WTC11 (cell line): ENCODE data around the gene CREB3L1. TPM values are rescaled to one million over a fixed set of nuclear protein-coding genes. Genes with fewer than 3 reads are reported as not detected.

Experiments used
- ATAC-seq: fragments of 200-7000 bp; cut with Tn5 transposase; 2 replicates; pipeline ENCODE4 v1.10.0; 2021; ENCODE audit warnings: mild to moderate bottlenecking, moderate library complexity
- CTCF ChIA-PET: fragments of 300-600 bp; sonication (Branson Sonifier 250); formaldehyde crosslinking; loops from one replicate; lab custom pipeline; 2021; ENCODE audit warnings: antibody characterized with exemption; lab: Charles Lee
- POLR2A ChIA-PET: fragments of 350-600 bp; sonication (Branson Sonifier 250); formaldehyde crosslinking; loops from one replicate; lab custom pipeline; 2021; ENCODE audit warnings: antibody characterized with exemption; lab: Charles Lee
- DNase-seq: peaks from one replicate; pipeline ENCODE4 v3.0.0; 2021; ENCODE audit warnings: low spot score
- H3K27ac Mint-ChIP-seq: 2 replicates; pipeline ENCODE4 v1.8.0; 2021; ENCODE audit warnings: mixed read lengths
- H3K27me3 Mint-ChIP-seq: 2 replicates; pipeline ENCODE4 v1.8.0; 2021; ENCODE audit warnings: low read depth, mild to moderate bottlenecking, moderate library complexity, mixed read lengths
- H3K36me3 Mint-ChIP-seq: 2 replicates; pipeline ENCODE4 v1.8.0; 2021; ENCODE audit warnings: mixed read lengths
- H3K4me1 Mint-ChIP-seq: 2 replicates; pipeline ENCODE4 v1.8.0; 2022; ENCODE audit warnings: mixed read lengths
- H3K4me3 Mint-ChIP-seq: 2 replicates; pipeline ENCODE4 v1.8.0; 2021; ENCODE audit warnings: mild to moderate bottlenecking, moderate library complexity, mixed read lengths
- H3K9me3 Mint-ChIP-seq: 2 replicates; pipeline ENCODE4 v1.8.0; 2021; ENCODE audit warnings: mixed read lengths
- ATF1 ChIP-seq: sonication (generic); formaldehyde crosslinking; IDR thresholded peaks from 2 replicates; pipeline ENCODE4 v1.8.1; 2023; ENCODE audit warnings: mild to moderate bottlenecking, moderate library complexity, missing genetic modification reagents
- ATF2 ChIP-seq: sonication (generic); formaldehyde crosslinking; IDR thresholded peaks from 2 replicates; pipeline ENCODE4 v1.8.1; 2022; ENCODE audit warnings: low read depth, missing genetic modification reagents, borderline replicate concordance
- CTCF ChIP-seq: fragments of 200-600 bp; IDR thresholded peaks from 2 replicates; pipeline ENCODE4 v1.8.0; 2022; ENCODE audit warnings: antibody characterized with exemption
- E2F1 ChIP-seq: sonication (generic); formaldehyde crosslinking; IDR thresholded peaks from 2 replicates; pipeline ENCODE4 v1.8.0; 2022; ENCODE audit warnings: mild to moderate bottlenecking, missing genetic modification reagents
- JUN ChIP-seq: sonication (generic); formaldehyde crosslinking; IDR thresholded peaks from 2 replicates; pipeline ENCODE4 v1.8.0; 2023; ENCODE audit warnings: mild to moderate bottlenecking, missing genetic modification reagents
- KAT7 ChIP-seq: sonication (generic); formaldehyde crosslinking; IDR thresholded peaks from 2 replicates; pipeline ENCODE4 v1.8.1; 2023; ENCODE audit warnings: missing genetic modification reagents, mild to moderate bottlenecking, borderline replicate concordance
- MXD4 ChIP-seq: fragments of 250-450 bp; sonication (Bioruptor Pico); IDR thresholded peaks from 2 replicates; pipeline ENCODE4 v1.8.0; 2021; ENCODE audit warnings: mild to moderate bottlenecking, moderate library complexity, borderline replicate concordance
- MYBL2 ChIP-seq: sonication (generic); formaldehyde crosslinking; IDR thresholded peaks from 2 replicates; pipeline ENCODE4 v1.8.1; 2023; ENCODE audit warnings: mild to moderate bottlenecking, moderate library complexity, missing genetic modification reagents
- NFE2L1 ChIP-seq: sonication (generic); formaldehyde crosslinking; IDR thresholded peaks from 2 replicates; pipeline ENCODE4 v1.8.1; 2023; ENCODE audit warnings: missing genetic modification reagents
- NFYB ChIP-seq: sonication (generic); formaldehyde crosslinking; conservative IDR thresholded peaks from 2 replicates; pipeline ENCODE4 v1.8.0; 2022; ENCODE audit warnings: low read depth, missing genetic modification reagents
- NR1H2 ChIP-seq: sonication (generic); formaldehyde crosslinking; IDR thresholded peaks from 2 replicates; pipeline ENCODE4 v1.9.0; 2021; ENCODE audit warnings: mild to moderate bottlenecking, moderate library complexity, missing genetic modification reagents
- NR2C2 ChIP-seq: sonication (generic); formaldehyde crosslinking; IDR thresholded peaks from 2 replicates; pipeline ENCODE4 v1.8.0; 2022; ENCODE audit warnings: mild to moderate bottlenecking, missing genetic modification reagents
- SMAD4 ChIP-seq: sonication (generic); formaldehyde crosslinking; IDR thresholded peaks from 2 replicates; pipeline ENCODE4 v1.8.0; 2022; ENCODE audit warnings: mild to moderate bottlenecking, missing genetic modification reagents
- STAT6 ChIP-seq: sonication (generic); formaldehyde crosslinking; conservative IDR thresholded peaks from 2 replicates; pipeline ENCODE4 v1.8.1; 2023; ENCODE audit warnings: mild to moderate bottlenecking, low read depth, missing genetic modification reagents, moderate library complexity
- TCF7 ChIP-seq: sonication (generic); formaldehyde crosslinking; IDR thresholded peaks from 2 replicates; pipeline ENCODE4 v1.8.0; 2022; ENCODE audit warnings: mild to moderate bottlenecking, low read depth, missing genetic modification reagents, moderate library complexity
- TEAD1 ChIP-seq: sonication (generic); formaldehyde crosslinking; IDR thresholded peaks from 2 replicates; pipeline ENCODE4 v1.8.0; 2022; ENCODE audit warnings: mild to moderate bottlenecking, missing genetic modification reagents
- total RNA-seq: library from RNA; stranded (reverse); gene quantifications from 3 replicates; pipeline ENCODE4 v1.2.3, GENCODE V29; 2021
- TF ChIP-seq, protein P1 (sequence below): sonication (generic); formaldehyde crosslinking; IDR thresholded peaks from 2 replicates; pipeline ENCODE4 v1.8.0; 2022; ENCODE audit warnings: missing genetic modification reagents
- TF ChIP-seq, protein P2 (sequence below): sonication (generic); formaldehyde crosslinking; IDR thresholded peaks from 2 replicates; pipeline ENCODE4 v1.8.0; 2023; ENCODE audit warnings: missing genetic modification reagents

CREB3L1 gene
- total RNA-seq, 1 experiment from 2014 or later: 10.9 TPM

DNA sequence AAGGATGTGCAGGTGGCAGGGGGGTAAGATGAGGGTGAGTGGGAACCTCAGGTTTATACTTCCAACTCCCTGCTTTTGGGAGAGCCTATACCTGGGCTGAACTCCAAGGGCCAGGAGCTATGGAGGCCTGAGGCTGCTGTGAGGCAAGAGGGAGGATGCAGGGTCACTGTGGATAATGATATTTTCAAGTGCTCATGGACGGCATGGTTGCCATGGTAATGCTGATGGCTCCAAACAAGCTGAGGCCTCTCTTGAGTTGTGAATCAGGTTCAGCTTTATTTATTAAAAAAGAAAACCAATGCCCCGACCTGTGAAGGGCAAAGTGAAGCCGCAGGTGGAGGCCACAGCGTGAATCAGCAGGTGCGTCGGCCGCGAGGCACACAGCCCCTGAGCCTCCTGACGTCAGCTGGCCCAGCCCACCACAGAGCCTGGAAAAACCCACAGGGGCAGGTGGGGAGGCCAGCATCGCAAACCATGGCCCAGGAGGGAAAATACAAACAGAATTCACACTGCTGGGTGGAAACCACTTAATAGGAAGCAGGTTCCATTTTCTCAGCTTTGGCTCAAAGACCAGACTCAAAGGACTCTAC is 17.4 kb upstream of the CREB3L1 start (continued):
- no peak for TF ChIP-seq STAT6
- no peak for TF ChIP-seq ATF1 (CRISPR knock-in tag)
- TF ChIP-seq KAT7: no peak
- no peak for TF ChIP-seq TCF7 (CRISPR knock-in tag)

- TF ChIP-seq NFYB (CRISPR knock-in tag) (no peak), NR1H2 (no peak)
- TF ChIP-seq, protein P1, sequence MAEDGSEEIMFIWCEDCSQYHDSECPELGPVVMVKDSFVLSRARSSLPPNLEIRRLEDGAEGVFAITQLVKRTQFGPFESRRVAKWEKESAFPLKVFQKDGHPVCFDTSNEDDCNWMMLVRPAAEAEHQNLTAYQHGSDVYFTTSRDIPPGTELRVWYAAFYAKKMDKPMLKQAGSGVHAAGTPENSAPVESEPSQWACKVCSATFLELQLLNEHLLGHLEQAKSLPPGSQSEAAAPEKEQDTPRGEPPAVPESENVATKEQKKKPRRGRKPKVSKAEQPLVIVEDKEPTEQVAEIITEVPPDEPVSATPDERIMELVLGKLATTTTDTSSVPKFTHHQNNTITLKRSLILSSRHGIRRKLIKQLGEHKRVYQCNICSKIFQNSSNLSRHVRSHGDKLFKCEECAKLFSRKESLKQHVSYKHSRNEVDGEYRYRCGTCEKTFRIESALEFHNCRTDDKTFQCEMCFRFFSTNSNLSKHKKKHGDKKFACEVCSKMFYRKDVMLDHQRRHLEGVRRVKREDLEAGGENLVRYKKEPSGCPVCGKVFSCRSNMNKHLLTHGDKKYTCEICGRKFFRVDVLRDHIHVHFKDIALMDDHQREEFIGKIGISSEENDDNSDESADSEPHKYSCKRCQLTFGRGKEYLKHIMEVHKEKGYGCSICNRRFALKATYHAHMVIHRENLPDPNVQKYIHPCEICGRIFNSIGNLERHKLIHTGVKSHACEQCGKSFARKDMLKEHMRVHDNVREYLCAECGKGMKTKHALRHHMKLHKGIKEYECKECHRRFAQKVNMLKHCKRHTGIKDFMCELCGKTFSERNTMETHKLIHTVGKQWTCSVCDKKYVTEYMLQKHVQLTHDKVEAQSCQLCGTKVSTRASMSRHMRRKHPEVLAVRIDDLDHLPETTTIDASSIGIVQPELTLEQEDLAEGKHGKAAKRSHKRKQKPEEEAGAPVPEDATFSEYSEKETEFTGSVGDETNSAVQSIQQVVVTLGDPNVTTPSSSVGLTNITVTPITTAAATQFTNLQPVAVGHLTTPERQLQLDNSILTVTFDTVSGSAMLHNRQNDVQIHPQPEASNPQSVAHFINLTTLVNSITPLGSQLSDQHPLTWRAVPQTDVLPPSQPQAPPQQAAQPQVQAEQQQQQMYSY (CRISPR knock-in tag): no peak
- ChIA-PET CTCF (interaction anchor here (1.6 kb wide), 1 partner anchor 33 kb away, joined by 4 read pairs; no protein-coding TSS in a partner anchor), POLR2A (no interaction called here)
- Mint-ChIP-seq H3K4me1 (peaks cover 4% of the 10 kb centered on the region), H3K36me3 (no peaks in the 10 kb centered on the region), H3K4me3 (no peak overlapping the region), H3K27me3 (no peaks in the 10 kb centered on the region; the same call in 1 of the 2 replicates), H3K27ac (no peak overlapping the region), H3K9me3 (peaks cover 7% of the 10 kb centered on the region)
- DNase-seq (no peak), ATAC-seq (no peak)
Observed at GRCh38 chr11:46263120-46263519, 14.3 kb upstream of the CREB3L1 start.

DNA sequence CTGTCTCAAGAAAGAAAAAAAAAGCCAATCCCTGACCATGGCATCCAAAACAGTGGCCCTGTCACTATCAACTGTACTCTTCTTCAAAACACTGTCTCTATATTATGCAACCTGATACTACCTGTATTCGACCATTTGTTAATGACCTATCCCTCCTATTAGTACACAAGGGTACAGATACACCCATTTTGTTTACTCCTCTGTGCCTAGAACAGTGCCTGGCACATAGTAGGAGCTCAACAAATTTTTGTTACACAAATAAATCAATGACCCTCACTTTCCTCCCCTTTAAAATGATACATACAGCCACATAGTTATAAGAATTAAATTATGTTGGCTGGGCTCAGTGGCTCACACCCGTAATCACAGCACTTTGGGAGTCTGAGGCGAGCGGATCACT is 13.4 kb upstream of the CREB3L1 start:
- no peak overlapping the region for H3K27ac Mint-ChIP-seq
- CTCF ChIA-PET: interaction anchor here (1.6 kb wide), 1 partner anchor 32 kb away, joined by 4 read pairs; no protein-coding TSS in a partner anchor
- H3K4me1 Mint-ChIP-seq: peaks cover 4% of the 10 kb centered on the region
- DNase-seq (no peak), ATAC-seq (no peak)
- H3K36me3 Mint-ChIP-seq: no peaks in the 10 kb centered on the region
- H3K27me3 Mint-ChIP-seq: no peaks in the 10 kb centered on the region; the same call in 1 of the 2 replicates
- no peak overlapping the region for H3K4me3 Mint-ChIP-seq
- H3K9me3 Mint-ChIP-seq: peaks cover 7% of the 10 kb centered on the region
- POLR2A ChIA-PET: no interaction called here
- TF ChIP-seq, protein P2, sequence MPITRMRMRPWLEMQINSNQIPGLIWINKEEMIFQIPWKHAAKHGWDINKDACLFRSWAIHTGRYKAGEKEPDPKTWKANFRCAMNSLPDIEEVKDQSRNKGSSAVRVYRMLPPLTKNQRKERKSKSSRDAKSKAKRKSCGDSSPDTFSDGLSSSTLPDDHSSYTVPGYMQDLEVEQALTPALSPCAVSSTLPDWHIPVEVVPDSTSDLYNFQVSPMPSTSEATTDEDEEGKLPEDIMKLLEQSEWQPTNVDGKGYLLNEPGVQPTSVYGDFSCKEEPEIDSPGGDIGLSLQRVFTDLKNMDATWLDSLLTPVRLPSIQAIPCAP: no peak
- TF ChIP-seq E2F1 (CRISPR knock-in tag): no peak
- no peak for TF ChIP-seq ATF2 (CRISPR knock-in tag)
- no peak for TF ChIP-seq MYBL2 (CRISPR knock-in tag)
- TF ChIP-seq CTCF: no peak
- TF ChIP-seq SMAD4: no peak
- TF ChIP-seq JUN: no peak
- TF ChIP-seq NFE2L1 (CRISPR knock-in tag): no peak
- TF ChIP-seq MXD4 (CRISPR knock-in tag): no peak
- TF ChIP-seq, protein P1 (CRISPR knock-in tag): no peak
- TF ChIP-seq TEAD1 (CRISPR knock-in tag): no peak
- TF ChIP-seq NR2C2 (CRISPR knock-in tag): no peak
